GM23338 (cell line): Measurements from ENCODE around the gene SCP2. TPM values are rescaled to one million over a fixed set of nuclear protein-coding genes. Genes with fewer than 3 reads are reported as not detected.

ENCODE experiments used
- ATAC-seq: fragments of 200-7000 bp; cut with Tn5 transposase; 3 replicates; pipeline ENCODE4 v1.9.1; 2020
- DNase-seq: peaks from one replicate; pipeline ENCODE4 v3.0.0-alpha.2; 2015; ENCODE audit warnings: low spot score
- H2AFZ ChIP-seq: fragments of 200-600 bp; sonication (generic); 2 replicates; pipeline ENCODE4 v1.8.0; 2016; ENCODE audit warnings: antibody characterized with exemption, mild to moderate bottlenecking, moderate library complexity
- H3F3A ChIP-seq: fragments of 200-600 bp; sonication (generic); replicated peaks from 2 replicates; pipeline ENCODE4 v1.8.0; 2017; ENCODE audit warnings: antibody characterized with exemption, mixed run types, low read depth
- H3K27ac ChIP-seq: fragments of 200-600 bp; sonication (generic); 2 replicates; pipeline ENCODE4 v1.6.1; 2016; ENCODE audit warnings: low read depth
- H3K27me3 ChIP-seq: fragments of 200-600 bp; sonication (generic); 2 replicates; pipeline ENCODE4 v1.8.0; 2016; ENCODE audit warnings: mild to moderate bottlenecking, mixed run types, moderate library complexity; ENCODE audit not compliant: insufficient read depth
- H3K36me3 ChIP-seq: fragments of 200-600 bp; sonication (generic); 2 replicates; pipeline ENCODE4 v1.8.0; 2016; ENCODE audit warnings: mild to moderate bottlenecking; ENCODE audit not compliant: insufficient read depth
- H3K4me1 ChIP-seq: fragments of 200-600 bp; sonication (generic); 2 replicates; pipeline ENCODE4 v1.8.0; 2016; ENCODE audit warnings: mild to moderate bottlenecking, moderate library complexity; ENCODE audit not compliant: insufficient read depth
- H3K4me2 ChIP-seq: fragments of 200-600 bp; sonication (generic); 2 replicates; pipeline ENCODE4 v1.7.1; 2017; ENCODE audit warnings: mixed run types
- H3K4me3 ChIP-seq: fragments of 200-600 bp; sonication (generic); 2 replicates; pipeline ENCODE4 v1.6.1; 2016; ENCODE audit warnings: mixed run types
- H3K79me2 ChIP-seq: fragments of 200-600 bp; sonication (generic); replicated peaks from 2 replicates; pipeline ENCODE4 v1.8.0; 2017; ENCODE audit warnings: mild to moderate bottlenecking; ENCODE audit not compliant: insufficient read depth
- H3K9me2 ChIP-seq: fragments of 200-600 bp; sonication (generic); 2 replicates; pipeline ENCODE4 v1.8.0; 2017; ENCODE audit not compliant: insufficient read depth
- H4K20me1 ChIP-seq: fragments of 200-600 bp; sonication (generic); replicated peaks from 2 replicates; pipeline ENCODE4 v1.8.0; 2017; ENCODE audit warnings: mild to moderate bottlenecking; ENCODE audit not compliant: insufficient read depth
- H3K27ac Mint-ChIP-seq: 2 replicates; pipeline ENCODE4 v1.8.0; 2020; ENCODE audit warnings: inconsistent platforms, mild to moderate bottlenecking, moderate library complexity, mixed read lengths
- H3K27me3 Mint-ChIP-seq: 3 replicates; pipeline ENCODE4 v1.8.0; 2022; ENCODE audit warnings: low read depth, mild to moderate bottlenecking, moderate library complexity, mixed read lengths, inconsistent platforms; ENCODE audit not compliant: insufficient read depth, poor library complexity
- H3K36me3 Mint-ChIP-seq: 3 replicates; pipeline ENCODE4 v1.8.0; 2021; ENCODE audit warnings: low read depth, mild to moderate bottlenecking, inconsistent platforms, moderate library complexity, mixed read lengths
- H3K4me1 Mint-ChIP-seq: 3 replicates; pipeline ENCODE4 v1.8.0; 2020; ENCODE audit warnings: mild to moderate bottlenecking, inconsistent platforms, mixed read lengths
- H3K4me3 Mint-ChIP-seq: 3 replicates; pipeline ENCODE4 v1.8.0; 2021; ENCODE audit warnings: moderate library complexity, mild to moderate bottlenecking, inconsistent platforms, mixed read lengths
- H3K9me3 Mint-ChIP-seq: 3 replicates; pipeline ENCODE4 v1.8.0; 2020; ENCODE audit warnings: moderate library complexity, mild to moderate bottlenecking, inconsistent platforms, mixed read lengths
- EZH2phosphoT487 ChIP-seq: fragments of 200-600 bp; sonication (generic); IDR thresholded peaks from one replicate; pipeline ENCODE4 v1.8.1; 2018; ENCODE audit warnings: antibody characterized with exemption; ENCODE audit not compliant: unreplicated experiment
- ZNF331 ChIP-seq: fragments of 250-450 bp; sonication (Bioruptor Pico); IDR thresholded peaks from 2 replicates; pipeline ENCODE4 v1.5.0; 2020; ENCODE audit warnings: low read depth, mild to moderate bottlenecking, moderate library complexity
- polyA plus RNA-seq: library from polyadenylated mRNA; unstranded; fragments of >200 nt; fragmentation: Nextera tagmentation; extraction: Ambion mirVana; gene quantifications from 2 replicates; pipeline ENCODE4 v1.2.1, GENCODE V29; 2016
- total RNA-seq: library from RNA; depleted of rRNA; stranded (reverse); fragments of >200 nt; shearing (Covaris generic); gene quantifications from 2 replicates; pipeline ENCODE4 v1.2.3, GENCODE V29; 2014
- TF ChIP-seq, protein P1 (sequence below): fragments of 250-450 bp; sonication (Bioruptor Pico); IDR thresholded peaks from 2 replicates; pipeline ENCODE4 v1.5.0; 2020; ENCODE audit warnings: mild to moderate bottlenecking, moderate library complexity
- TF ChIP-seq, protein P2 (sequence below): IDR thresholded peaks from one replicate; pipeline ENCODE4 v1.6.1; 2018; ENCODE audit warnings: antibody characterized with exemption; ENCODE audit not compliant: unreplicated experiment
- TF ChIP-seq, protein P3 (sequence below): IDR thresholded peaks from 2 replicates; pipeline ENCODE4 v1.6.1; 2016; ENCODE audit warnings: antibody characterized with exemption

The SCP2 gene
- total and polyA plus RNA-seq, 2 experiments from 2014 or later = 66.3 to 116 TPM

DNA sequence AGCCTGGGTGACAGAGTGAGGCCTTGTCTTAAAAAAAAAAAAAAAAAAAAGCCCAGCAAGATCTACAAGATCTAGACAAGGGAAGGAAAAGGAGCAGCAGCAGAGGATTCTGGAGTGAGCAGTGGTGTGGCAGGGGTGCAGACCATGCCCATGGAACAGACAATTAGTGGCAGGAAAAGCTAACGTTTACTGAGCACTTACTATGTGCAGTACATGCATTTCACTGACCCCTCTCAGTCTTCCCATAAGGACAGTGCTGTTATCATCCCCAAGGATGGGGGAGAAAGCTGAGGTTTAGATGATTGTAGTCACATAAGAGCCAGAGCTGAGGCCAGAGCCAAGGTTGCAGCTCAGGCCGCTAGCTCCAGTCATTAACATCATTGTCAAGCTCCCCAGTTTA is 140.8 kb downstream of the SCP2 start (continued):
- TF ChIP-seq, protein P1, sequence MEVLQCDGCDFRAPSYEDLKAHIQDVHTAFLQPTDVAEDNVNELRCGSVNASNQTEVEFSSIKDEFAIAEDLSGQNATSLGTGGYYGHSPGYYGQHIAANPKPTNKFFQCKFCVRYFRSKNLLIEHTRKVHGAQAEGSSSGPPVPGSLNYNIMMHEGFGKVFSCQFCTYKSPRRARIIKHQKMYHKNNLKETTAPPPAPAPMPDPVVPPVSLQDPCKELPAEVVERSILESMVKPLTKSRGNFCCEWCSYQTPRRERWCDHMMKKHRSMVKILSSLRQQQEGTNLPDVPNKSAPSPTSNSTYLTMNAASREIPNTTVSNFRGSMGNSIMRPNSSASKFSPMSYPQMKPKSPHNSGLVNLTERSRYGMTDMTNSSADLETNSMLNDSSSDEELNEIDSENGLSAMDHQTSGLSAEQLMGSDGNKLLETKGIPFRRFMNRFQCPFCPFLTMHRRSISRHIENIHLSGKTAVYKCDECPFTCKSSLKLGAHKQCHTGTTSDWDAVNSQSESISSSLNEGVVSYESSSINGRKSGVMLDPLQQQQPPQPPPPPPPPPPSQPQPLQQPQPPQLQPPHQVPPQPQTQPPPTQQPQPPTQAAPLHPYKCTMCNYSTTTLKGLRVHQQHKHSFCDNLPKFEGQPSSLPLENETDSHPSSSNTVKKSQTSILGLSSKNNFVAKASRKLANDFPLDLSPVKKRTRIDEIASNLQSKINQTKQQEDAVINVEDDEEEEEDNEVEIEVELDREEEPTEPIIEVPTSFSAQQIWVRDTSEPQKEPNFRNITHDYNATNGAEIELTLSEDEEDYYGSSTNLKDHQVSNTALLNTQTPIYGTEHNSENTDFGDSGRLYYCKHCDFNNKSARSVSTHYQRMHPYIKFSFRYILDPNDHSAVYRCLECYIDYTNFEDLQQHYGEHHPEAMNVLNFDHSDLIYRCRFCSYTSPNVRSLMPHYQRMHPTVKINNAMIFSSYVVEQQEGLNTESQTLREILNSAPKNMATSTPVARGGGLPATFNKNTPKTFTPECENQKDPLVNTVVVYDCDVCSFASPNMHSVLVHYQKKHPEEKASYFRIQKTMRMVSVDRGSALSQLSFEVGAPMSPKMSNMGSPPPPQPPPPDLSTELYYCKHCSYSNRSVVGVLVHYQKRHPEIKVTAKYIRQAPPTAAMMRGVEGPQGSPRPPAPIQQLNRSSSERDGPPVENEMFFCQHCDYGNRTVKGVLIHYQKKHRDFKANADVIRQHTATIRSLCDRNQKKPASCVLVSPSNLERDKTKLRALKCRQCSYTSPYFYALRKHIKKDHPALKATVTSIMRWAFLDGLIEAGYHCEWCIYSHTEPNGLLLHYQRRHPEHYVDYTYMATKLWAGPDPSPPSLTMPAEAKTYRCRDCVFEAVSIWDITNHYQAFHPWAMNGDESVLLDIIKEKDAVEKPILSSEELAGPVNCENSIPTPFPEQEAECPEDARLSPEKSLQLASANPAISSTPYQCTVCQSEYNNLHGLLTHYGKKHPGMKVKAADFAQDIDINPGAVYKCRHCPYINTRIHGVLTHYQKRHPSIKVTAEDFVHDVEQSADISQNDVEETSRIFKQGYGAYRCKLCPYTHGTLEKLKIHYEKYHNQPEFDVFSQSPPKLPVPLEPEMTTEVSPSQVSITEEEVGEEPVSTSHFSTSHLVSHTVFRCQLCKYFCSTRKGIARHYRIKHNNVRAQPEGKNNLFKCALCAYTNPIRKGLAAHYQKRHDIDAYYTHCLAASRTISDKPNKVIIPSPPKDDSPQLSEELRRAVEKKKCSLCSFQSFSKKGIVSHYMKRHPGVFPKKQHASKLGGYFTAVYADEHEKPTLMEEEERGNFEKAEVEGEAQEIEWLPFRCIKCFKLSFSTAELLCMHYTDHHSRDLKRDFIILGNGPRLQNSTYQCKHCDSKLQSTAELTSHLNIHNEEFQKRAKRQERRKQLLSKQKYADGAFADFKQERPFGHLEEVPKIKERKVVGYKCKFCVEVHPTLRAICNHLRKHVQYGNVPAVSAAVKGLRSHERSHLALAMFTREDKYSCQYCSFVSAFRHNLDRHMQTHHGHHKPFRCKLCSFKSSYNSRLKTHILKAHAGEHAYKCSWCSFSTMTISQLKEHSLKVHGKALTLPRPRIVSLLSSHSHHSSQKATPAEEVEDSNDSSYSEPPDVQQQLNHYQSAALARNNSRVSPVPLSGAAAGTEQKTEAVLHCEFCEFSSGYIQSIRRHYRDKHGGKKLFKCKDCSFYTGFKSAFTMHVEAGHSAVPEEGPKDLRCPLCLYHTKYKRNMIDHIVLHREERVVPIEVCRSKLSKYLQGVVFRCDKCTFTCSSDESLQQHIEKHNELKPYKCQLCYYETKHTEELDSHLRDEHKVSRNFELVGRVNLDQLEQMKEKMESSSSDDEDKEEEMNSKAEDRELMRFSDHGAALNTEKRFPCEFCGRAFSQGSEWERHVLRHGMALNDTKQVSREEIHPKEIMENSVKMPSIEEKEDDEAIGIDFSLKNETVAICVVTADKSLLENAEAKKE (CRISPR knock-in tag) = no peak

DNA sequence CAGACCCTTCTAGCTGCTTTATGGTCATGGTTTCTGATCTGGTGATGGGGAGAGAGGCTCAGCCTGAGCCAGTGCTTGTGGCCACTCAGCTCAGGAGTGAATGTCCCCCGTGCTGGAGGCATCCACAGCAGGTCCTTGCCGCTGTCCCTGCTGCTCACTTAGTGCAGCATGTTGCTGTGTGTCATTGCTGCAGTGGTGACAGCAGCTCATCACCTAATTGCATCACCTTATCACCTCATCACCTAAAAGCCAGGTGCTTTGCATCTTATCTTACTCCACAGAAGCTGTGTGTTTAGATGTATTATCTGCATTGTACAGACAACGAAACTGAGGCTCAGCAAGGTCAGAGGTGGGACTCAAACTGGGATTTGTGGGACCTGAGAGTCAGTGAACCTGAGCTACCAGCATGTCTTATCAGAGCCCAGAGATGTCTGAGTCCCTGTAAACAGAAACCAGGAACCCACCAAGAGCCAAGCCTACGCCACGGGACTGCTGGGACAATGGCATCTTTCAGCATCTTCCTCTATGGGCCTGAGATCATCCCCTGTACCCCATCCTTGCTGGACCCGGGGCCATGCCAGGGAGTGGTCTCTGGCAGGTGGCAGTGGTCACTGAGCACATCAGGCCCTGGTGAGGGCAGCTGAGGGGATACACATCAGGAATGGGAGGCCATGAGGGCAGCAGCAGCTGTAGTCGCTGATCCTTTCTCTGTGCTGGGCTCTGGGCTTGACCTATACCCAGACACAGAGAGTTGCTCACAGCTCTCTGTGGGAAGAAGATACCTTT is 141.4 kb downstream of the SCP2 start:
- H3K4me3 Mint-ChIP-seq = no peak overlapping the region
- no peaks in the 10 kb centered on the region for H3F3A ChIP-seq
- no peaks in the 10 kb centered on the region for H3K79me2 ChIP-seq
- H3K36me3 ChIP-seq = no peaks in the 10 kb centered on the region
- no peaks in the 10 kb centered on the region for H3K9me2 ChIP-seq
- no peak overlapping the region for H3K4me2 ChIP-seq
- H2AFZ ChIP-seq = no peak overlapping the region
- H4K20me1 ChIP-seq = no peaks in the 10 kb centered on the region
- peaks cover 19% of the 10 kb centered on the region for H3K27me3 Mint-ChIP-seq
- no peaks in the 10 kb centered on the region for H3K4me1 ChIP-seq
- ATAC-seq (no peak), DNase-seq (no peak)
- H3K4me1 Mint-ChIP-seq = peaks cover 2% of the 10 kb centered on the region; the same call in 2 of the 3 replicates
- H3K27ac Mint-ChIP-seq = no peak overlapping the region
- H3K27ac ChIP-seq = no peak overlapping the region
- no peaks in the 10 kb centered on the region for H3K36me3 Mint-ChIP-seq
- H3K27me3 ChIP-seq = peaks cover 17% of the 10 kb centered on the region
- H3K9me3 Mint-ChIP-seq = no peaks in the 10 kb centered on the region
- no peak overlapping the region for H3K4me3 ChIP-seq
- TF ChIP-seq, protein P2, sequence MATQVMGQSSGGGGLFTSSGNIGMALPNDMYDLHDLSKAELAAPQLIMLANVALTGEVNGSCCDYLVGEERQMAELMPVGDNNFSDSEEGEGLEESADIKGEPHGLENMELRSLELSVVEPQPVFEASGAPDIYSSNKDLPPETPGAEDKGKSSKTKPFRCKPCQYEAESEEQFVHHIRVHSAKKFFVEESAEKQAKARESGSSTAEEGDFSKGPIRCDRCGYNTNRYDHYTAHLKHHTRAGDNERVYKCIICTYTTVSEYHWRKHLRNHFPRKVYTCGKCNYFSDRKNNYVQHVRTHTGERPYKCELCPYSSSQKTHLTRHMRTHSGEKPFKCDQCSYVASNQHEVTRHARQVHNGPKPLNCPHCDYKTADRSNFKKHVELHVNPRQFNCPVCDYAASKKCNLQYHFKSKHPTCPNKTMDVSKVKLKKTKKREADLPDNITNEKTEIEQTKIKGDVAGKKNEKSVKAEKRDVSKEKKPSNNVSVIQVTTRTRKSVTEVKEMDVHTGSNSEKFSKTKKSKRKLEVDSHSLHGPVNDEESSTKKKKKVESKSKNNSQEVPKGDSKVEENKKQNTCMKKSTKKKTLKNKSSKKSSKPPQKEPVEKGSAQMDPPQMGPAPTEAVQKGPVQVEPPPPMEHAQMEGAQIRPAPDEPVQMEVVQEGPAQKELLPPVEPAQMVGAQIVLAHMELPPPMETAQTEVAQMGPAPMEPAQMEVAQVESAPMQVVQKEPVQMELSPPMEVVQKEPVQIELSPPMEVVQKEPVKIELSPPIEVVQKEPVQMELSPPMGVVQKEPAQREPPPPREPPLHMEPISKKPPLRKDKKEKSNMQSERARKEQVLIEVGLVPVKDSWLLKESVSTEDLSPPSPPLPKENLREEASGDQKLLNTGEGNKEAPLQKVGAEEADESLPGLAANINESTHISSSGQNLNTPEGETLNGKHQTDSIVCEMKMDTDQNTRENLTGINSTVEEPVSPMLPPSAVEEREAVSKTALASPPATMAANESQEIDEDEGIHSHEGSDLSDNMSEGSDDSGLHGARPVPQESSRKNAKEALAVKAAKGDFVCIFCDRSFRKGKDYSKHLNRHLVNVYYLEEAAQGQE = no peak
- TF ChIP-seq ZNF331 (no peak), EZH2phosphoT487 (no peak)
- TF ChIP-seq, protein P3, sequence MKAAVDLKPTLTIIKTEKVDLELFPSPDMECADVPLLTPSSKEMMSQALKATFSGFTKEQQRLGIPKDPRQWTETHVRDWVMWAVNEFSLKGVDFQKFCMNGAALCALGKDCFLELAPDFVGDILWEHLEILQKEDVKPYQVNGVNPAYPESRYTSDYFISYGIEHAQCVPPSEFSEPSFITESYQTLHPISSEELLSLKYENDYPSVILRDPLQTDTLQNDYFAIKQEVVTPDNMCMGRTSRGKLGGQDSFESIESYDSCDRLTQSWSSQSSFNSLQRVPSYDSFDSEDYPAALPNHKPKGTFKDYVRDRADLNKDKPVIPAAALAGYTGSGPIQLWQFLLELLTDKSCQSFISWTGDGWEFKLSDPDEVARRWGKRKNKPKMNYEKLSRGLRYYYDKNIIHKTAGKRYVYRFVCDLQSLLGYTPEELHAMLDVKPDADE = no peak
